RWPE2 (cell line): ENCODE data around the gene TAPT1.

Experiments used
- ATAC-seq: fragments of 200-7000 bp; cut with Tn5 transposase; 3 replicates; pipeline ENCODE4 v1.9.1; 2021; ENCODE audit warnings: low read depth
- DNase-seq: peaks from one replicate; pipeline ENCODE4 v3.0.0-alpha.2; 2020; ENCODE audit warnings: low spot score
- H3K27ac ChIP-seq: fragments of 450-650 bp; 2 replicates; pipeline ENCODE4 v1.5.1; 2017; ENCODE audit warnings: mild to moderate bottlenecking; ENCODE audit not compliant: poor library complexity, severe bottlenecking
- H3K27me3 ChIP-seq: fragments of 250-450 bp; sonication (Bioruptor Pico); 2 replicates; pipeline ENCODE4 v1.5.1; 2021; ENCODE audit warnings: mild to moderate bottlenecking, moderate library complexity; ENCODE audit not compliant: insufficient read depth, poor library complexity, severe bottlenecking
- H3K36me3 ChIP-seq: fragments of 250-450 bp; sonication (Bioruptor Pico); 2 replicates; pipeline ENCODE4 v1.5.1; 2020; ENCODE audit warnings: low read depth, mild to moderate bottlenecking, moderate library complexity
- H3K4me1 ChIP-seq: fragments of 250-450 bp; sonication (Bioruptor Pico); 2 replicates; pipeline ENCODE4 v1.5.1; 2021; ENCODE audit warnings: mild to moderate bottlenecking, moderate library complexity; ENCODE audit not compliant: insufficient read depth, poor library complexity, severe bottlenecking
- H3K4me3 ChIP-seq: fragments of 250-450 bp; sonication (Bioruptor Pico); 2 replicates; pipeline ENCODE4 v1.5.1; 2021; ENCODE audit warnings: mild to moderate bottlenecking, moderate library complexity; ENCODE audit not compliant: severe bottlenecking
- H3K9me3 ChIP-seq: fragments of 250-450 bp; sonication (Bioruptor Pico); 2 replicates; pipeline ENCODE4 v1.5.1; 2021; ENCODE audit warnings: mild to moderate bottlenecking, moderate library complexity; ENCODE audit not compliant: severe bottlenecking
- TF ChIP-seq, protein P1 (sequence below): fragments of 450-650 bp; IDR thresholded peaks from one replicate; pipeline ENCODE4 v1.5.1; 2017; ENCODE audit warnings: mild to moderate bottlenecking, moderate library complexity; ENCODE audit not compliant: poor library complexity, severe bottlenecking

TAPT1 gene

DNA sequence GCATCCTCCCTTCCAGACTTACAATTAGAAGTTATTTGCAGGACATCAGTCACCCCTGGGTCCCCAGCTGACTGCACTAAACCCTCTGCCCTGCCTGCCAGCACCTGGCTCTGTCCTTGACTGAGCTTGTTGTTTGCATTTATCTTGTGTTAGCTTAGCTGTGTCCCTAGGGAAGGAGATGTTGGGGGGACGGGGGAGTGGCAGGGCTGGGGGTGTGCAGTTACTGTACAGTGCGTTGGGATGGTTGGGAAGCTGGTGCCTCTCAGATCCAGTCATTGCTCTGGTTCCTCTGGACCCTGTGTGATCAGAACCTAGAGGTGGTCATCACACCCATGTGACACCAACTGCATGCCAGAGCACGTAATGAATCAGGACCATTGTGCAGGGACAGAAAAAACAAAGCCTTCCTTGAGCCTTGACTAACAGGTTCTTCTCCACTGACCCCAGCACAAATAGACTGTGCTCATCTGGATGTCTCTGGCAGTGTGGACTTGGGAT, 109.7 kb downstream of the TAPT1 start:
- ATAC-seq (no peak), DNase-seq (no peak)
- H3K36me3 ChIP-seq: no peaks in the 10 kb centered on the region
- H3K9me3 ChIP-seq: no peaks in the 10 kb centered on the region
- TF ChIP-seq, protein P1, sequence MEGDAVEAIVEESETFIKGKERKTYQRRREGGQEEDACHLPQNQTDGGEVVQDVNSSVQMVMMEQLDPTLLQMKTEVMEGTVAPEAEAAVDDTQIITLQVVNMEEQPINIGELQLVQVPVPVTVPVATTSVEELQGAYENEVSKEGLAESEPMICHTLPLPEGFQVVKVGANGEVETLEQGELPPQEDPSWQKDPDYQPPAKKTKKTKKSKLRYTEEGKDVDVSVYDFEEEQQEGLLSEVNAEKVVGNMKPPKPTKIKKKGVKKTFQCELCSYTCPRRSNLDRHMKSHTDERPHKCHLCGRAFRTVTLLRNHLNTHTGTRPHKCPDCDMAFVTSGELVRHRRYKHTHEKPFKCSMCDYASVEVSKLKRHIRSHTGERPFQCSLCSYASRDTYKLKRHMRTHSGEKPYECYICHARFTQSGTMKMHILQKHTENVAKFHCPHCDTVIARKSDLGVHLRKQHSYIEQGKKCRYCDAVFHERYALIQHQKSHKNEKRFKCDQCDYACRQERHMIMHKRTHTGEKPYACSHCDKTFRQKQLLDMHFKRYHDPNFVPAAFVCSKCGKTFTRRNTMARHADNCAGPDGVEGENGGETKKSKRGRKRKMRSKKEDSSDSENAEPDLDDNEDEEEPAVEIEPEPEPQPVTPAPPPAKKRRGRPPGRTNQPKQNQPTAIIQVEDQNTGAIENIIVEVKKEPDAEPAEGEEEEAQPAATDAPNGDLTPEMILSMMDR: no peak
- H3K4me3 ChIP-seq: no peak overlapping the region
- no peak overlapping the region for H3K27ac ChIP-seq
- no peaks in the 10 kb centered on the region for H3K4me1 ChIP-seq
- no peaks in the 10 kb centered on the region for H3K27me3 ChIP-seq

DNA sequence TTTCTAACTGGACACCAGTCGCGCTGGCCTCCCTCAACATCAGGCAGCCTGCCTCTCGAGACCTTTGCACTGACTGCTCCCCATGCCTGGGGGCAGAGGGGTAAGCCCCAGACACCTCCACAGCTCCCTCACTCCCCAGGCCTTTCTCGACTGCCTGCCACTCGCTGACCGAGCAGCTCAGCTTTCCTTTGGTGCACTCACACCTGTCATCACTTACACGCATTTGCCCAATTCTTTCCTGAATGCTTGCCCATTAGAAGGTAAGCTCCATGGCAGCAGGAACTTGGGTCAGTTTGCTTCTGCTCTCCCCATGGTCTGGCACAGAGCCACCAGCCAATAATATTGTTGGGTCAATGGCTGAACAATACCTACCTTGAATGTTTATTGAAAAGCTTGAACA, 110.3 kb downstream of the TAPT1 start:
- H3K36me3 ChIP-seq: no peaks in the 10 kb centered on the region
- no peak overlapping the region for H3K4me3 ChIP-seq
- no peaks in the 10 kb centered on the region for H3K9me3 ChIP-seq
- H3K27ac ChIP-seq: no peak overlapping the region
- TF ChIP-seq, protein P1: no peak
- ATAC-seq (no peak), DNase-seq (no peak)
- no peaks in the 10 kb centered on the region for H3K4me1 ChIP-seq
- H3K27me3 ChIP-seq: no peaks in the 10 kb centered on the region

DNA sequence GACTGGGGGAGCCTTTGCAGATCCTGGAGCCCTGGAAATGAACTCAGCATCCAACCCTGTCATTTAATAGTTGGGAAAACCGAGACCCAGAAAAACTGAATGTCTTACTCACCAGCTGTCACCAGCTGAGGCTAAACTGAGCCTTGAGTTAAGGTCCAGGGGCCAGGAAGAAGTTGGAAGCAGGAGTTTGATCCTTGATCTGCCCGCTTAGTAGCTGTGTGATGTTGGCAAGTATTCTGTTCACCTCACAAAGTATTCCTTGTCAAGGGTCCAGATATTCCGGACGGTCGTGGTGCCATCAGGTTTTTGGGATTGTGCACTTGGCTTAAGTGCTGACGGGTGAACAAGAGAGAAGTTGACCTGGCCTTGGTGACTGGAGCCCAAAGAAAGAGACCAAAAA, 111.7 kb downstream of the TAPT1 start:
- TF ChIP-seq, protein P1: no peak
- Histone ChIP-seq H3K4me3 (no peak overlapping the region), H3K9me3 (no peaks in the 10 kb centered on the region), H3K4me1 (no peaks in the 10 kb centered on the region), H3K27me3 (no peaks in the 10 kb centered on the region), H3K36me3 (no peaks in the 10 kb centered on the region), H3K27ac (no peak overlapping the region)
- no peak for DNase-seq
- ATAC-seq: no peak

DNA sequence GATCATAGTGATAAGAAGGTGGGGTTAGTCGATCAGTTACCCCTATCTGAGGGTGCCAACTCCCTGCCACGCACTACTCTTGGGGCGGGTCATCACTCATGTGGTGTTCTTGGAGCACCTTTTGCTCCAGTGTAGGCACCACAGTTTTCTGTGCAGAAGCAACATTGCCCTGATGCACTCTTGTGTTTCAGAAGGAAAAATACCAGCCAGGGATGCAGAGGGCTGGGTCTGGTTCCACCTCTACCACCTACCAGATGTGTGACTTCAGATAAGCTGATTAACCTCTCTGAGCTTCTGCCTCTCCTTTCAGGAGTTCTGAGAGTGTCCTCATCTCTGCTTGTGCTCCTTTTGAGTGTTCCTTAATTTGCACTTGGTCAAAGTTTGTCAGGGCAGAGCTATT, 112.5 kb downstream of the TAPT1 start:
- no peak for DNase-seq
- TF ChIP-seq, protein P1: no peak
- no peak for ATAC-seq
- H3K27me3 ChIP-seq: no peaks in the 10 kb centered on the region
- no peak overlapping the region for H3K27ac ChIP-seq
- no peaks in the 10 kb centered on the region for H3K9me3 ChIP-seq
- H3K4me1 ChIP-seq: no peaks in the 10 kb centered on the region
- H3K4me3 ChIP-seq: no peak overlapping the region
- H3K36me3 ChIP-seq: no peaks in the 10 kb centered on the region

DNA sequence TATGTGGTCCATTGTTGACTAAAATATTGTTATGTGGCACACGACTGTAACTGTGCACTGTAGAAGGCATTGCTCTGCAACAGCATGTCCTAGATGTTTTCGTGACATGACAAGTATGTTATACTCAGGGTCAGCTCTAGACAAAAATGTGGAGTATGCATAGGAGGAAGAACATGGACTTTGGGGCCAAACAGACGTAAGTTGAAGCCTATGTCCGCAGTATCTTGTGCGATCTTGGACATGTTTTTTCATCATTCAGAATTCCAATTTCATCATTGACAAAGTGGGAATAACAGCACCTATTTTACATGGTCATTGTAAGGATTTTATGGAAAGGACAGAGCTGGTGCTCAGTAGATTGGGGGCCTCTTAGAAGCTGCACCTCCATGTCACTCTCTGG, 114.7 kb downstream of the TAPT1 start:
- Histone ChIP-seq H3K4me3 (no peak overlapping the region), H3K4me1 (no peaks in the 10 kb centered on the region), H3K9me3 (no peaks in the 10 kb centered on the region), H3K36me3 (no peaks in the 10 kb centered on the region), H3K27me3 (no peaks in the 10 kb centered on the region), H3K27ac (no peak overlapping the region)
- ATAC-seq: no peak
- TF ChIP-seq, protein P1: no peak
- DNase-seq: no peak
